Suprapubic skin (tissue), 3 donors: ENCODE data around the gene NPSR1.

Experiments
- POLR2AphosphoS5 ChIP-seq, 3 donors: sonication (generic); formaldehyde crosslinking; IDR thresholded peaks; one replicate each; pipeline ENCODE4 v1.6.1; 2017; ENCODE audit warnings: antibody characterized with exemption in 3 of 3
- TF ChIP-seq, protein P1 (sequence below), 2 donors: fragments of 200-600 bp in 1 of 2; fragments of 450-650 bp in 1 of 2; sonication (generic) in 1 of 2; IDR thresholded peaks; one replicate each; pipeline ENCODE4 v1.5.1; 2016 to 2019; ENCODE audit warnings: antibody characterized with exemption in 2 of 2, mild to moderate bottlenecking in 1 of 2, moderate library complexity in 1 of 2

DNA sequence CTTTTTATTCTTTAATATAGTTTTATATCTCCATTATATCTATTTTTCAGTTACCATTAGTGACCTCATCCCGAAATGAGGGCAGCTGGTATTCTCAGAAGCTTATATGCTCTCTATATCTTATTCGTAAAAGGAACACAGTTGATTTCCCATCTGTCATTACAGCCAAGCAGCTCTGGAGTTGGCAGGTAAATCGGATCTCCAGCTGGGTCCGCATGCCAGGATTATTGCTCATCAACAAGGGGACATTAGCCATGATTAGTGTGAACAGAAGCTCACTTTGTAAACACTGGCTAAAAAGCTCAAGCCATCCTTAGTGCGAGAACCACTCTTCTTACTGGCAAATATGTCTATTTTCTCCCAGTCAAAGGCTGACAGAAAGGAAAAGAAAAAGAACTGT, 180.3 kb downstream of the NPSR1 start:
- TF ChIP-seq, protein P1, sequence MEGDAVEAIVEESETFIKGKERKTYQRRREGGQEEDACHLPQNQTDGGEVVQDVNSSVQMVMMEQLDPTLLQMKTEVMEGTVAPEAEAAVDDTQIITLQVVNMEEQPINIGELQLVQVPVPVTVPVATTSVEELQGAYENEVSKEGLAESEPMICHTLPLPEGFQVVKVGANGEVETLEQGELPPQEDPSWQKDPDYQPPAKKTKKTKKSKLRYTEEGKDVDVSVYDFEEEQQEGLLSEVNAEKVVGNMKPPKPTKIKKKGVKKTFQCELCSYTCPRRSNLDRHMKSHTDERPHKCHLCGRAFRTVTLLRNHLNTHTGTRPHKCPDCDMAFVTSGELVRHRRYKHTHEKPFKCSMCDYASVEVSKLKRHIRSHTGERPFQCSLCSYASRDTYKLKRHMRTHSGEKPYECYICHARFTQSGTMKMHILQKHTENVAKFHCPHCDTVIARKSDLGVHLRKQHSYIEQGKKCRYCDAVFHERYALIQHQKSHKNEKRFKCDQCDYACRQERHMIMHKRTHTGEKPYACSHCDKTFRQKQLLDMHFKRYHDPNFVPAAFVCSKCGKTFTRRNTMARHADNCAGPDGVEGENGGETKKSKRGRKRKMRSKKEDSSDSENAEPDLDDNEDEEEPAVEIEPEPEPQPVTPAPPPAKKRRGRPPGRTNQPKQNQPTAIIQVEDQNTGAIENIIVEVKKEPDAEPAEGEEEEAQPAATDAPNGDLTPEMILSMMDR (IDR thresholded peaks at IDR 0.05): no peak
- TF ChIP-seq POLR2AphosphoS5 (IDR thresholded peaks at IDR 0.05): no peak
